ENCODE results near the gene TTC12. TPM values are rescaled to one million over a fixed set of nuclear protein-coding genes. Genes with fewer than 3 reads are reported as not detected.

TTC12 gene
- total RNA-seq, 2 donors from 2014 or later, result 19.5 to 26.7 TPM

DNA sequence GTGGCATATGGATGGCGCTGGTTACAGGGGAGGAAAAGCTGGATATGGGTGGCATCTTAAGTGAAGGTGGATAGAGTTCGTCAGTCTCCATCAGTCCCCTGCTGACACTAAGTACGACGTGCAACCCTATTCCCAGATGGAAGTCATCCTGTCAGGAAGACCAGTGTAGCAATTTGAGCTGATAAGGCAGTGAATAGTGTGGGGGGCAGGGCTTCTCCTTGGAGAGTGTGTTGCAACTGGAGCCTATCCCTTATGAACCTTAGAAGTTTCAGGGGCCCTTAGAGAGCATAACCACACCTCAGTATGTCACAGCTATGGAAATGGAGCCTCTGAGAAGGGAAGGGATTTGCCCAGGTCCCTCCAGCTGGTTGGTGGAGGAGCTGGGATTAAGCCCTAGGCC, 37.1 kb downstream of the TTC12 start:
- Histone ChIP-seq H3K4me1 (ENCODE audit: control insufficient read depth, insufficient read depth, low read length) (peaks cover 7% of the 10 kb centered on the region), H3K9me3 (ENCODE audit: control insufficient read depth, low read length) (peaks cover 19% of the 10 kb centered on the region), H3K27ac (ENCODE audit: low read depth, low read length) (no peak overlapping the region), H3K9ac (ENCODE audit: extremely low read depth, low read length, poor library complexity, severe bottlenecking) (no peak overlapping the region), H3K4me3 (ENCODE audit: low read length) (no peak overlapping the region), H3K27me3 (ENCODE audit: control insufficient read depth, insufficient read depth, low read length, poor library complexity, severe bottlenecking) (no peaks in the 10 kb centered on the region), H3K36me3 (ENCODE audit: control insufficient read depth, insufficient read depth, low read length) (peaks cover 4% of the 10 kb centered on the region)
- H3K9me3 Mint-ChIP-seq, result peaks cover 6% of the 10 kb centered on the region
- H3K36me3 Mint-ChIP-seq (ENCODE audit: low read depth), result peaks cover 23% of the 10 kb centered on the region
- DNase-seq, result no peak
- H3K27ac Mint-ChIP-seq, result no peak overlapping the region
- no peak overlapping the region for H3K4me3 Mint-ChIP-seq
- WGBS, 2 experiments (ENCODE audit: insufficient coverage in 1 of 2, insufficient read length in 1 of 2), result 83 to 93% methylated on average over 4 of the region's 4 CpGs
- TF ChIP-seq, protein P1, sequence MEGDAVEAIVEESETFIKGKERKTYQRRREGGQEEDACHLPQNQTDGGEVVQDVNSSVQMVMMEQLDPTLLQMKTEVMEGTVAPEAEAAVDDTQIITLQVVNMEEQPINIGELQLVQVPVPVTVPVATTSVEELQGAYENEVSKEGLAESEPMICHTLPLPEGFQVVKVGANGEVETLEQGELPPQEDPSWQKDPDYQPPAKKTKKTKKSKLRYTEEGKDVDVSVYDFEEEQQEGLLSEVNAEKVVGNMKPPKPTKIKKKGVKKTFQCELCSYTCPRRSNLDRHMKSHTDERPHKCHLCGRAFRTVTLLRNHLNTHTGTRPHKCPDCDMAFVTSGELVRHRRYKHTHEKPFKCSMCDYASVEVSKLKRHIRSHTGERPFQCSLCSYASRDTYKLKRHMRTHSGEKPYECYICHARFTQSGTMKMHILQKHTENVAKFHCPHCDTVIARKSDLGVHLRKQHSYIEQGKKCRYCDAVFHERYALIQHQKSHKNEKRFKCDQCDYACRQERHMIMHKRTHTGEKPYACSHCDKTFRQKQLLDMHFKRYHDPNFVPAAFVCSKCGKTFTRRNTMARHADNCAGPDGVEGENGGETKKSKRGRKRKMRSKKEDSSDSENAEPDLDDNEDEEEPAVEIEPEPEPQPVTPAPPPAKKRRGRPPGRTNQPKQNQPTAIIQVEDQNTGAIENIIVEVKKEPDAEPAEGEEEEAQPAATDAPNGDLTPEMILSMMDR (conservative IDR thresholded peaks at IDR 0.05), result no peak
- peaks cover 14% of the 10 kb centered on the region for H3K4me1 Mint-ChIP-seq
- H3K27me3 Mint-ChIP-seq (ENCODE audit: insufficient read depth), result peaks cover 7% of the 10 kb centered on the region

DNA sequence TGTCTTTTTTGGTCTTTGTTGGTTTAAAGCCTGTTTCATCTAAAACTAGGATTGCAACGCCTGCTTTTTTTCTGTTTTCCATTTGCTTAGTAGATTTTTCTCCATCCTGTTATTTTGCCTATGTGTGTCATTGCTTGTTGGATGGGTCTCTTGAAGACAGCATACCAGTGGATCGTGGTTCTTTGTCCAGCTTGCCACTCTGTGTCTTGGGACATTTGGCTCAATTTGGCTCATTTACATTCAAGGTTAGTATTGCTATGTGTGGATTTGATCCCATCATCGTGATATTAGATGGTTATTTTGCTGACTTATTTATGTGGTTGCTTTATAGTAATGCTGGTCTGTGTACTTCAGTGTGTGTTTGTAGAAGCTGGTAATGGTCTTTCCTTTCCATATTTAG, 41.8 kb downstream of the TTC12 start:
- DNase-seq, result no peak
- H3K4me1 ChIP-seq (ENCODE audit: control insufficient read depth, insufficient read depth, low read length), result peaks cover 8% of the 10 kb centered on the region
- 95 to 100% methylated on average over 3 of the region's 3 CpGs for WGBS, 2 experiments (ENCODE audit: insufficient coverage in 1 of 2, insufficient read length in 1 of 2)
- H3K27ac ChIP-seq (ENCODE audit: low read depth, low read length), result no peak overlapping the region
- peaks cover 27% of the 10 kb centered on the region for H3K9me3 ChIP-seq (ENCODE audit: control insufficient read depth, low read length)
- H3K27ac Mint-ChIP-seq, result no peak overlapping the region
- H3K9ac ChIP-seq (ENCODE audit: extremely low read depth, low read length, poor library complexity, severe bottlenecking), result no peak overlapping the region
- H3K27me3 ChIP-seq (ENCODE audit: control insufficient read depth, insufficient read depth, low read length, poor library complexity, severe bottlenecking), result no peaks in the 10 kb centered on the region
- TF ChIP-seq, protein P1 (conservative IDR thresholded peaks at IDR 0.05), result no peak
- H3K4me3 ChIP-seq (ENCODE audit: low read length), result no peak overlapping the region
- no peak overlapping the region for H3K4me3 Mint-ChIP-seq
- peaks cover 43% of the 10 kb centered on the region for H3K36me3 Mint-ChIP-seq (ENCODE audit: low read depth)
- H3K4me1 Mint-ChIP-seq, result peaks cover 15% of the 10 kb centered on the region
- peaks cover 6% of the 10 kb centered on the region for H3K9me3 Mint-ChIP-seq
- peaks cover 4% of the 10 kb centered on the region for H3K36me3 ChIP-seq (ENCODE audit: control insufficient read depth, insufficient read depth, low read length)
- peaks cover 17% of the 10 kb centered on the region for H3K27me3 Mint-ChIP-seq (ENCODE audit: insufficient read depth)

DNA sequence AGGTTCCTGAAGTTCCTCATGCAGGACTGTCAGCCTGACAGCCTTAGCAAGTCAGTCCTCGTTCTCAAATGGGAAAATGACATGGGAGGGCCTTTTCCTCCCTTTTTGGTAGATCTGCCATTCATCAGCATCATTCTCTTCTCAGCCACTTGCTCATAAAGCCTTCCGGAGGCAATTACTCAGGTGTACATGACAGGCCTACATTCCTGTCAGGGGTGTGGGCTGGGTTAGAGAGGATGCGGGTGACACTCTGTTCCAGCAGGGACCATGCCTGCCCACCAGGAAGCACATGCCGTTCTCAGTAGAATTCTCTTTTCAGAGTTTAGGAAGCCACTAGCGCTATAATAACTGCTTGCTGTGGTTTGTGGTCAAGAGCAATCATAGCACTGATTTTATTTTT, 49.0 kb downstream of the TTC12 start:
- Mint-ChIP-seq H3K36me3 (ENCODE audit: low read depth) (peaks cover 27% of the 10 kb centered on the region), H3K27me3 (ENCODE audit: insufficient read depth) (peaks cover 56% of the 10 kb centered on the region), H3K4me1 (peaks cover 28% of the 10 kb centered on the region), H3K4me3 (no peak overlapping the region), H3K9me3 (no peaks in the 10 kb centered on the region), H3K27ac (no peak overlapping the region)
- 93 to 100% methylated on average over 2 to 5 of the region's 5 CpGs for WGBS, 2 experiments (ENCODE audit: insufficient coverage in 1 of 2, insufficient read length in 1 of 2)
- TF ChIP-seq, protein P1 (conservative IDR thresholded peaks at IDR 0.05), result no peak
- Histone ChIP-seq H3K9ac (ENCODE audit: extremely low read depth, low read length, poor library complexity, severe bottlenecking) (no peak overlapping the region), H3K9me3 (ENCODE audit: control insufficient read depth, low read length) (no peaks in the 10 kb centered on the region), H3K27me3 (ENCODE audit: control insufficient read depth, insufficient read depth, low read length, poor library complexity, severe bottlenecking) (peaks cover 19% of the 10 kb centered on the region), H3K4me1 (ENCODE audit: control insufficient read depth, insufficient read depth, low read length) (peaks cover 8% of the 10 kb centered on the region), H3K27ac (ENCODE audit: low read depth, low read length) (no peak overlapping the region), H3K4me3 (ENCODE audit: low read length) (no peak overlapping the region), H3K36me3 (ENCODE audit: control insufficient read depth, insufficient read depth, low read length) (peaks cover 9% of the 10 kb centered on the region)
- DNase-seq, result no peak

Data from endodermal cell (in vitro differentiated cells).